Mucosa of stomach (tissue), 1 donor: ENCODE results near the gene RPP14.
"Not testable (repeated sequence)": the region's sequence is repeated elsewhere in the genome, so short reads cannot be mapped to it uniquely, and the experiment has no call there.

Experiments
- H3K27me3 ChIP-seq: one replicate; pipeline ENCODE4 v1.7.0; 2013; ENCODE audit warnings: mild to moderate bottlenecking, low read length; ENCODE audit not compliant: control insufficient read depth, insufficient read depth
- H3K36me3 ChIP-seq: one replicate; pipeline ENCODE4 v1.7.0; 2013; ENCODE audit warnings: low read length; ENCODE audit not compliant: control insufficient read depth, insufficient read depth
- H3K4me1 ChIP-seq: one replicate; pipeline ENCODE4 v1.7.0; 2013; ENCODE audit warnings: mild to moderate bottlenecking, low read length; ENCODE audit not compliant: control insufficient read depth, insufficient read depth
- H3K4me3 ChIP-seq: one replicate; pipeline ENCODE4 v1.7.0; 2013; ENCODE audit warnings: low read length
- H3K9ac ChIP-seq: one replicate; pipeline ENCODE4 v1.7.0; 2013; ENCODE audit warnings: mild to moderate bottlenecking, low read length, moderate library complexity
- H3K9me3 ChIP-seq: one replicate; pipeline ENCODE4 v1.7.0; 2013; ENCODE audit warnings: mild to moderate bottlenecking, low read length, moderate library complexity; ENCODE audit not compliant: control insufficient read depth
- donor health status: Pancreatic carcinoma.

Gene RPP14

DNA sequence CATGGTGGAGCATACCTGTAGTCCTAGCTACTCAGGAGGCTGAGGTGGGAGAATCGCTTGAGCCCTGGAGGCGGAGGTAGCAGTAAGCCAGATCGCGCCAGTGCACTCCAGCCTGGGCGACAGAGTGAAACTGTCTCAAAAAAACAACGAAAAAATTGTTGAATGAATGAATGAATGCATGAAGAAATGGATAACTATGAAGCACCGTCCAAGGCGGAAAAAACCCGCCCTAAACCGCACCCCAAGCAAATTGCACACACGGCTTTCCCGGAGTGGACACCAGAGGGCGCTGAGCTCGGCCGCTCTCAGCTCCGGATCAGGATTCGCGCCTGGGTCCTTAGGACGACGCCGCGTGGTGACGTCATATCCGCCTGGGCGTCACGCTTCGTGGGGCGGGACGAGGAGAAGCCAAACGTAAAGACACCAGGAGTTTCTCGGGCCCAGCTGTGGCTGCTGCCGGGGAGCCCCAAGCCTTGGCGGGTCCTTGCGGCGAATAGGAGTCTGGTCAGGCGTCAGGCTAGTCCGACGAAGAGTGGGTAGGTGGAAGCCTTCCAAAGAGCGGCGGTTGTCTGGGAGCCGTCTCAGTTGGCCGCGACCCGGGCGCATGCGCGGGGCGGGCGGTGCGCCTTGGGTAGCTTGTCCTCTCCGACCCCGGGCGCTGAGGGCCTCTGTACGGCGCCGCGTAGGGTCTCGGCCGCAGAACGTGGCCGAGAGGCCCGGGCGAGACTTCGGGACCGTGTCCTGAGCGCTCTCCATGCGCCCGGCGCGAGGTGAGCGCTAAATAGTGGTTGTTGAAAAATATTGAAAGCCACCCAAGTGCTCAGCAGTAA, at the start of gene RPP14, which contains the start of gene HTD2:
TSS of gene RPP14 (plus strand) at position 364 of the 830 bp plus-strand sequence. CDS start 4,085 bp downstream, outside the sequence.
TSS of gene HTD2 (plus strand) at position 639 of the 830 bp plus-strand sequence. CDS start 11,094 bp downstream, outside the sequence.
- Histone ChIP-seq H3K27me3 (no peaks in the 10 kb centered on the region), H3K4me3 (peak within 1 kb of the TSS; percentile 91), H3K9me3 (no peaks in the 10 kb centered on the region), H3K9ac (peak within 1 kb of the TSS; percentile 85), H3K36me3 (no peaks in the 10 kb centered on the region), H3K4me1 (peaks cover 16% of the 10 kb centered on the region)

DNA sequence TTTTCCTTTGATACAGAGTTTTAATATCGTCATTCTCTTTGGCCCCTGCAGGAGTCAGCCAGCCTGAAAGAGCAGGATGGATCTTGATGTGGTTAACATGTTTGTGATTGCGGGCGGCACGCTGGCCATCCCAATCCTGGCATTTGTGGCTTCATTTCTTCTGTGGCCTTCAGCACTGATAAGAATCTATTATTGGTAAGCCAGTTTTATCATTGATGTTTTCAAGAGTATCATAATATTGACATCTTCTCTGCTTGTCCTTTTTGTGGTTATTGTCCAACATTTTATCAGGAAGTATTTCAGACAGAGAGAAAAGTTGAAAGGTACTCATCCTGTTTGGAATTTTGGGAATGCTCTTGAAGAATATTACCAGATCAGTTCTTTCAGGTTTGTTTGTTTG, 49.5 kb upstream of the RPP14 start:
- no peak overlapping the region for H3K4me3 ChIP-seq
- no peaks in the 10 kb centered on the region for H3K27me3 ChIP-seq
- no peak overlapping the region for H3K9ac ChIP-seq
- H3K9me3 ChIP-seq = no peaks in the 10 kb centered on the region
- no peaks in the 10 kb centered on the region for H3K36me3 ChIP-seq
- H3K4me1 ChIP-seq = peaks cover 9% of the 10 kb centered on the region

DNA sequence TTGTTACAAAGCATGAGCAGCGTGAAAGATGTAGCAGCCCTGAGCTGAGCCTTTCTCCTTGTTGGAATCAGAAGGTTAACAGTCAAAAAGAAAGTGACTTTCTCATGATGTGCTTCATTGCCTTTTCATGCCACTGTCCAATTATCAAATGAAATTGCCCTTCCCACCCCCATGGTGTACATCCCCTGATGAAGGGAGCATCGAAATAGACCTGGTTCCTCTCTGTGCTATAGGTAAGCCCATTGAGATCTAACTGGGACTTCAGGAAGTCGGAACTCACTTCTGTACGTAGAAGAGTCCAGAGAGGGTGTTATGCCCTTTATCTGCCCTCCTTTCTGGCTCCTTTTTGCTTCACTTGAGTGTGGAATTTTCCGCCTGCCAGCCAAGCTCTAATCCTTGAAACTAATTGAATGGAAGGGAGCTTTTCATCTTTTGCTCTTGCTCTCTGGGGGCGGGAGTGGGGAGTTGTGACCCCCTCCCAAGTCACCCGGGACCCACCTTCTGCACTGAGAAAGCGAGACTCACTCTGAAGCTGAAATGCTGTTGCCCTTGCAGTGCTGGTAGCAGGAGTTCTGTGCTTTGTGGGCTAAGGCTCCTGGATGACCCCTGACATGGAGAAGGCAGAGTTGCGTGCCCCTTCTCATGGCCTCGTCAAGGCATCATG, 47.5 kb upstream of the RPP14 start:
- H3K27me3 ChIP-seq = no peaks in the 10 kb centered on the region
- H3K9me3 ChIP-seq = no peaks in the 10 kb centered on the region
- no peak overlapping the region for H3K9ac ChIP-seq
- no peaks in the 10 kb centered on the region for H3K4me1 ChIP-seq
- no peaks in the 10 kb centered on the region for H3K36me3 ChIP-seq
- no peak overlapping the region for H3K4me3 ChIP-seq

DNA sequence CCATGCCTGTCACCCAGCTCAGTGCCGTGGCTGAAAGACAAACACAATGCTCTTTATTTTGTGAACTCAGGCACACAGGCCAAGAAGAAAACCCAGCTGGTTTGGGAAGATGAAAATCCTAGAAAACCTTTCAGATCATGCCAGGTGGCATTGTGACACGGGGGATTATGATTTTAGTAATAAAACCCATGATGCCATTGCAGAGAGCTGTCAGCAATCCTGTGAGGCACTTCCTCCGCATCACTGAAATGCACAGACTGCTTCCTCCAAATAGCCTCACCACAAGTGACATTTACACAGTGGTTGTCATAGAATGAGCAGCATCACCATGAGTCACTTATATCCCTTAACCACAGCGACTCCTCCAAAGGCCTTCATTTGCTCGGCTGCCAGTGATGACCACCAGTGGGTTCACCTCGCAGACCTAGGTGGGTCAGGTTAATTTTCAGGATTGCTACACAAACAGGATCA, 45.7 kb upstream of the RPP14 start:
- Histone ChIP-seq H3K4me3 (no peak overlapping the region), H3K36me3 (no peaks in the 10 kb centered on the region), H3K9me3 (no peaks in the 10 kb centered on the region), H3K9ac (no peak overlapping the region), H3K27me3 (no peaks in the 10 kb centered on the region), H3K4me1 (no peaks in the 10 kb centered on the region)

DNA sequence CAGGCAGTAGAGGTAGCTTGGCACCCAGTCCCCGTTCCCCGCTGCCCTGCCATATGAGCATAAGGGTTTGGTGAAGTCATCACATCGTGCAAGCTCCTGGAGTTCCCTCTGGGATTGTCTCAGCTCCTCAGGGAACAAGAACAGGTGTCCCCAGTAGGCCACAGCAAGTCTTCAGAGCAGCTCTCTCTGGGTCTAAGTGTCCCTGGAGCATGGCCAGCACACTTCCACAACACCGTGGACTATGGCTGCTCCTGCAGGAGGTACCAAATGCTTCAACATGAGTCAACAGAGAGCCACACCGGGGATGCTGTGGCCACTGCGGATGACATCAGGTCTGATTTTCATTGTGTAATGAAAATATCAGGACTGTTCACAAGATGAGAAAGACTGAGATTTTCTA, 45.3 kb upstream of the RPP14 start:
- Histone ChIP-seq H3K4me1 (no peaks in the 10 kb centered on the region), H3K9ac (no peak overlapping the region), H3K9me3 (no peaks in the 10 kb centered on the region), H3K27me3 (no peaks in the 10 kb centered on the region), H3K36me3 (no peaks in the 10 kb centered on the region), H3K4me3 (no peak overlapping the region)

DNA sequence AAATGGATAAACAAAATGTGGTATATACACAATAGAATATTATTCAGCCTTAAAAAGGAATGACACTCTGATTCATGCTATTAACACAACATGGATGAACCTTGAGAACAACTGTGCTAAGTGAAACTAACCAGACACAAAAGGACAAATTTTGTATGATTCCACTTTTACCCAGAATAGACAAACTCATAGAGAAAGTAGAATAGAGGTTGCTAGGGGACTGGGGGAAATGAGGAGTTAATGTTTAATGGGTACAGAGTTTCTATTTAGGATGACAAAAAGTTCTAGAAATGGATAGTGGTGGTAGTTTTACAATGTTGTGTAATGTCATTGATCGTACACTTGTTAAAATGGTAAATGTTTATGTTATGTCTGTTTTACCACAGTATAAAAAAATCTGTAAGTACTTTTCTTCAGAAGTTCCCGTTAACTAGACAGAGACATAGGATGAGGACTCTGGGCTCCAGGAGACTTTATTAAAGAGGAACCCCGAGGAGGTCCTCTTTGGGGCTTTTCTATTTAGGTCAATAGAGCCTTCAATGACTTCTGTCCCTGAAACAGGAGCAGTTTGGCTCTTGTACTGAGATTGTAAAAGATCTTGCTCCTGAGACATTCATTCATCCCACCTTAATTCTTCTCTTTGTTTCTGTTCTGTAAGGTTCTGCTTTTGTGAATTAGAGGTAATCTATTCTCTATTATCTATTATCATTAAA, 43.9 kb upstream of the RPP14 start:
- Histone ChIP-seq H3K4me1 (no peaks in the 10 kb centered on the region), H3K36me3 (no peaks in the 10 kb centered on the region), H3K9me3 (no peaks in the 10 kb centered on the region), H3K27me3 (no peaks in the 10 kb centered on the region), H3K4me3 (no peak overlapping the region), H3K9ac (no peak overlapping the region)

DNA sequence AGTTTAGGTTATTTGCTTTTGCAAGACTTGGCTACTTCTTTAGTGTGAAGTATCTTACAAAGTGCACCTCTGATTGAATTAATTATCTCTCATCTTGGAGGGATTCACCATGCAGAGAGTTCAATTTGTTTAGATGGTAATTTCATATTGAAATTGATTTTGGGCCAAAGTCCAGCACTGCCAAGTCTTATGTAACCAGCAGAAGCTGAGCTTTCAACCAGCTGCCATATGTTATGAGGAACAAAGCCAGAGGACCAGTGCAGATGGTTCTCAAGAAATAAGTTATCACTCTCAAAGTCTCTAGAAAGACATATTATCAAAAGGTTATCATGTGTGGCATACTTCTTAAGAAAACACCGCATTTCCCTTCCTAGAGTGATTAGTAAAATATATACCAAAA, 39.5 kb upstream of the RPP14 start:
- H3K9me3 ChIP-seq = no peaks in the 10 kb centered on the region
- H3K4me3 ChIP-seq = no peak overlapping the region
- no peak overlapping the region for H3K9ac ChIP-seq
- peaks cover 4% of the 10 kb centered on the region for H3K36me3 ChIP-seq
- H3K27me3 ChIP-seq = no peaks in the 10 kb centered on the region
- no peaks in the 10 kb centered on the region for H3K4me1 ChIP-seq

DNA sequence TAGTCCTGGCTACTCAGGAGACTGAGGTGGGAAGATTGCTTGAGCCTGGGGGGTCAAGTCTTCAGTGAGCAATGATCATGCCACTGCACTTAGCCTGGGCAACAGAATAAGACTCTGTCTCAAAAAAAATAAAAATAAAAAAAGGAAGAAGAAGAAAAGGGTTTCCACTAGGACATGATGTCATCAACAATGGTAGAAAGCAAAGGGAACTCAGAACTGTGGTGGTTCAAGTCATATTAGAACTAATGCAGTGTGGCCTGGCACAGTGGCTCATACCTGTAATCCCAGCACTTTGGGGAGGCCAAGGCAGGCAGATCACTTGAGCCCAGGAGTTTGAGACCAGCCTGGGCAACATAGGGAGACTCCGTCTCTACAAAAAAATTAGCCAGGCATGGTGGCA, 38.5 kb upstream of the RPP14 start:
- H3K9ac ChIP-seq, H3K36me3 ChIP-seq, H3K4me3 ChIP-seq, H3K4me1 ChIP-seq, H3K9me3 ChIP-seq, H3K27me3 ChIP-seq: not testable (repeated sequence)

DNA sequence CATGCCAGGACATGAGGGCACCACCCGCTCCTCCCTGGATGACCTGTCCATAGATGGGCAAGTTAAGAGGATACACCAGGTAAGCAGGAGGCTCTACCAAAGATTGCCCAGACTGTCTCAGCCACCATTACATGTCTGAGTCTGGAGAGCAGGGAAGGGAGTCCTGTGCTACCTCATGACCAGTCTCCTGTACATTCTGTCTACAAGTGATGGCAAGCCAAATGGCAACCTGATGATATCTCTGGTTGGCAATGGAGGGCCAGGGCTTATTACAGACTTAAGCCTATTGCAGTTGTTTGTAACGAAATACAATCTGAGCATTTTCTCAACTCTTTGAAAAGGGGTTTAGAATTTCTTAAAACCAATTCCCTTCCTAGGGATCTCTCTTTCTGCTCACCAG, 36.7 kb upstream of the RPP14 start:
- H3K4me1 ChIP-seq = no peaks in the 10 kb centered on the region
- H3K9me3 ChIP-seq = no peaks in the 10 kb centered on the region
- H3K36me3 ChIP-seq = peaks cover 4% of the 10 kb centered on the region
- H3K4me3 ChIP-seq = no peak overlapping the region
- no peak overlapping the region for H3K9ac ChIP-seq
- no peaks in the 10 kb centered on the region for H3K27me3 ChIP-seq

DNA sequence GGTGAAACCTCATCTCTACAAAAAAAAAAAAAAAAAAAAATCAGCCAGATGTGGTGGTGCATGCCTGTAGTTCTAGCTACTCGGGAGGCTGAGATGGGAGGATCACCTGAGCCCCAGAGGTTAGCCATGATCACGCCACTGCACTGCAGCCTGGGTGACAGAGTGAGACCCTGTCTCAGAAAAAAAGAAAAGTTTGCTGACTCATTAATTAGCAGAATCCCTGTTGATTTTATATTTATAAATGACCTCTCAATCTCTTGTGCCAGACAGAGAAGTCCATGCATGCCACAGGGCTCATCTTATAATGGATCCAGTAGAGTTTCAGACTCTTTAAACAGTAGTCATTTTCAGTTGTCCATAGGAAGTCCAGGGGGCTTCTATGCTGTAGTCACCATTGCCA, 35.6 kb upstream of the RPP14 start:
- H3K27me3 ChIP-seq = no peaks in the 10 kb centered on the region
- H3K4me1 ChIP-seq = no peaks in the 10 kb centered on the region
- H3K9ac ChIP-seq = no peak overlapping the region
- peaks cover 4% of the 10 kb centered on the region for H3K36me3 ChIP-seq
- H3K4me3 ChIP-seq = no peak overlapping the region
- H3K9me3 ChIP-seq = no peaks in the 10 kb centered on the region

DNA sequence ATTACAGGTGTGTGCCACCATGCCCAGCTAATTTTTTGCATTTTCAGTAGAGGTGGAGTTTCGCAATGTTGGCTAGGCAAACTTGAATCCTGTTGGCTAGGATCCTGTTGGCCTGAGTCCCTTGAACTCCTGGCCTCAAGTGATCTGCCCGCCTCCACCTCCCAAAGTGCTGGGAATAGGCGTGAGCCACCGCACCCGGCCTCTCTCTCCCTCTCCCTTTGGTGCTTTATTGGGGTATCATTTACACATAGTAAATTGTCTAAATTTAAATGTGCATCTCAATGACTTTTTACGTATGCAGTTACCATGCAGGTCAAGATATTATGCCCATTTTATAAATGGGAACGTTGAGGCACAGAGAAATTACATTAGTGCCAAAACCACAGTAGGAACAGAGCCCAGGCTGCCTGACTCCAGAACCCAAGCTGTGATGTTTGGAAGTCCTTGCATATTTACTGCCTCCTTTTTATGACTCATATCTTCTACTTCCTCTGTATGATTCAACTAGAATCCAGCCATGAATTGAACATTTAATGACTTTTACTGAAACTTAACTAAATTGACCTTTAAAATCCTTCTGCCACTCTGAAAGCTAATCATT, 34.0 kb upstream of the RPP14 start:
- Histone ChIP-seq H3K4me3 (no peak overlapping the region), H3K27me3 (no peaks in the 10 kb centered on the region), H3K36me3 (peaks cover 4% of the 10 kb centered on the region)

More for the DNA sequence above, 34.0 kb upstream of the RPP14 start:
- no peaks in the 10 kb centered on the region for H3K9me3 ChIP-seq
- no peaks in the 10 kb centered on the region for H3K4me1 ChIP-seq
- no peak overlapping the region for H3K9ac ChIP-seq
